Psoas muscle (tissue), 8 donors: ENCODE data around the gene PCBP4. TPM values are rescaled to one million over a fixed set of nuclear protein-coding genes. Genes with fewer than 3 reads are reported as not detected.

Experiments used
- ATAC-seq, 4 donors: fragments of 200-7000 bp; cut with Tn5 transposase; one replicate each; pipeline ENCODE4 v1.9.1; 2020; ENCODE audit warnings: moderate library complexity in 3 of 4, mild to moderate bottlenecking in 2 of 4
- DNase-seq, 2 donors: peaks; one replicate each; pipeline ENCODE4 v3.0.0-alpha.2; 2020
- H3K27ac ChIP-seq: fragments of 200-600 bp; one replicate; pipeline ENCODE4 v1.8.0; 2022
- H3K27me3 ChIP-seq, 3 donors: fragments of 200-600 bp in 1 of 3; one replicate each; pipeline versions ENCODE4 v1.6.1 to v1.8.0; 2013 to 2022; ENCODE audit warnings: low read length in 2 of 3, mild to moderate bottlenecking in 2 of 3, moderate library complexity in 1 of 3; ENCODE audit not compliant: insufficient read depth in 3 of 3
- H3K36me3 ChIP-seq, 2 donors: fragments of 200-600 bp in 1 of 2; one replicate each; pipeline versions ENCODE4 v1.6.1 to v1.8.0; 2013 to 2022; ENCODE audit warnings: low read depth in 1 of 2, mild to moderate bottlenecking in 1 of 2, moderate library complexity in 1 of 2; ENCODE audit not compliant: insufficient read depth in 1 of 2
- H3K4me1 ChIP-seq: fragments of 200-600 bp; one replicate; pipeline ENCODE4 v1.8.0; 2022
- H3K4me3 ChIP-seq: fragments of 200-600 bp; one replicate; pipeline ENCODE4 v1.8.0; 2022; ENCODE audit warnings: mild to moderate bottlenecking
- H3K9me3 ChIP-seq: fragments of 200-600 bp; one replicate; pipeline ENCODE4 v1.8.0; 2022
- WGBS, 3 donors: extraction: QIAGEN DNeasy Blood & Tissue Kit; methylation state at CpG; one replicate each; pipeline versions ENCODE4 v1.1.6 to v1.1.7; 2013; 5-methylcytosine and 5-hydroxymethylcytosine counted together
- intact Hi-C, 2 donors: fragments of 100-400 bp; cut with DNase I; formaldehyde crosslinking; loops; one replicate each; pipeline versions ENCODE4 v1.11.0 to v1.14.2; 2022
- polyA plus RNA-seq, 3 donors: library from polyadenylated mRNA; stranded (reverse); fragments of 200-250 nt; gene quantifications; one replicate each; pipeline ENCODE4 v1.2.3, GENCODE V29; 2013
- total RNA-seq, 4 donors: library from RNA; stranded (reverse); fragmentation: NEBNext Ultra II Directional in 2 of 4; extraction: Animal tissue kit (Norgen Biotek cat#: 25700) in 2 of 4; gene quantifications; one replicate each; pipeline versions ENCODE4 v1.2.1 to v1.2.4, GENCODE V29; 2021 to 2023
- TF ChIP-seq, protein P1 (sequence below): fragments of 200-600 bp; IDR thresholded peaks from one replicate; pipeline ENCODE4 v1.8.0; 2022; ENCODE audit warnings: antibody characterized with exemption
- donor health status: healthy with polysubstance abuse.
- donor health status: DM: no; HTN: no; CAD: no; lungs with moderate emphysema.
- donor health status: Bipolar disorder and iron deficiency.
- donor health status: healthy.
- donor health status: DM: yes; HTN: yes; CAD: no.
- donor health status: DM: no; HTN: no; CAD: no.
- donor health status: DM: no; HTN: no; CAD: no.
- donor health status: DM: yes; HTN: yes; CAD: no.

Gene PCBP4
- total and polyA plus RNA-seq, 7 donors = 36.0 to 161 (median 118) TPM

DNA sequence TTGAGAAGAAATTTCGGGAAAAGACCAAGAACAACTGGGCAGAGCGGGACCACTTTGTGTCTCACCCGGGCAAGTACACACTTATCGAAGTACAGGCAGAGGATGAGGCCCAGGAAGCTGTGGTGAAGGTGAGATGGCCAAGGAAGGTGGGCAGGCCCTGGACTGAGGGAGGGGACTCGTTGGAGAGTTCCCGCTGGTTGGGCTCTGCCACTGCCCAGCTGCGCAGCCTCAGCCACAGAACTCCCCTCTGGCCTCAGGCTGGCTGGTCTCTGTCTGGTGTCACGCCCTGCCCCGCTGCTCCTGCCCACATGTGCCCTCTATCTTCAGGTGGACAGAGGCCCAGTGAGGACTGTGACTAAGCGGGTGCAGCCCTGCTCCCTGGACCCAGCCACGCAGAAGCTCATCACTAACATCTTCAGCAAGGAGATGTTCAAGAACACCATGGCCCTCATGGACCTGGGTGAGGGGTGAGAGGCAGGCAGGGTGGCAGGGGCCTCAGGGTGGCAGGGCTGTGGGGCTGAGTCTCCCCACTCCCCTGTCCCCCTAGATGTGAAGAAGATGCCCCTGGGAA lies 22.7 kb downstream of the PCBP4 start:
- Histone ChIP-seq H3K36me3 (peaks cover 0 to 56% of the 10 kb centered on the region in 2 donors), H3K4me1 (peaks cover 26% of the 10 kb centered on the region), H3K4me3 (no peak overlapping the region), H3K27ac (no peak overlapping the region), H3K9me3 (no peaks in the 10 kb centered on the region), H3K27me3 (no peaks in the 10 kb centered on the region)
- 82 to 89% (median 86%) methylated on average over 11 of the region's 11 CpGs for WGBS, 3 donors
- DNase-seq = no peak
- TF ChIP-seq, protein P1, sequence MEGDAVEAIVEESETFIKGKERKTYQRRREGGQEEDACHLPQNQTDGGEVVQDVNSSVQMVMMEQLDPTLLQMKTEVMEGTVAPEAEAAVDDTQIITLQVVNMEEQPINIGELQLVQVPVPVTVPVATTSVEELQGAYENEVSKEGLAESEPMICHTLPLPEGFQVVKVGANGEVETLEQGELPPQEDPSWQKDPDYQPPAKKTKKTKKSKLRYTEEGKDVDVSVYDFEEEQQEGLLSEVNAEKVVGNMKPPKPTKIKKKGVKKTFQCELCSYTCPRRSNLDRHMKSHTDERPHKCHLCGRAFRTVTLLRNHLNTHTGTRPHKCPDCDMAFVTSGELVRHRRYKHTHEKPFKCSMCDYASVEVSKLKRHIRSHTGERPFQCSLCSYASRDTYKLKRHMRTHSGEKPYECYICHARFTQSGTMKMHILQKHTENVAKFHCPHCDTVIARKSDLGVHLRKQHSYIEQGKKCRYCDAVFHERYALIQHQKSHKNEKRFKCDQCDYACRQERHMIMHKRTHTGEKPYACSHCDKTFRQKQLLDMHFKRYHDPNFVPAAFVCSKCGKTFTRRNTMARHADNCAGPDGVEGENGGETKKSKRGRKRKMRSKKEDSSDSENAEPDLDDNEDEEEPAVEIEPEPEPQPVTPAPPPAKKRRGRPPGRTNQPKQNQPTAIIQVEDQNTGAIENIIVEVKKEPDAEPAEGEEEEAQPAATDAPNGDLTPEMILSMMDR = no peak
- no peak for ATAC-seq
- intact Hi-C loops = loop anchor here in 1 of 2 donors (5.0 kb wide), 1 partner anchor 108 kb away; no protein-coding TSS in a partner anchor

DNA sequence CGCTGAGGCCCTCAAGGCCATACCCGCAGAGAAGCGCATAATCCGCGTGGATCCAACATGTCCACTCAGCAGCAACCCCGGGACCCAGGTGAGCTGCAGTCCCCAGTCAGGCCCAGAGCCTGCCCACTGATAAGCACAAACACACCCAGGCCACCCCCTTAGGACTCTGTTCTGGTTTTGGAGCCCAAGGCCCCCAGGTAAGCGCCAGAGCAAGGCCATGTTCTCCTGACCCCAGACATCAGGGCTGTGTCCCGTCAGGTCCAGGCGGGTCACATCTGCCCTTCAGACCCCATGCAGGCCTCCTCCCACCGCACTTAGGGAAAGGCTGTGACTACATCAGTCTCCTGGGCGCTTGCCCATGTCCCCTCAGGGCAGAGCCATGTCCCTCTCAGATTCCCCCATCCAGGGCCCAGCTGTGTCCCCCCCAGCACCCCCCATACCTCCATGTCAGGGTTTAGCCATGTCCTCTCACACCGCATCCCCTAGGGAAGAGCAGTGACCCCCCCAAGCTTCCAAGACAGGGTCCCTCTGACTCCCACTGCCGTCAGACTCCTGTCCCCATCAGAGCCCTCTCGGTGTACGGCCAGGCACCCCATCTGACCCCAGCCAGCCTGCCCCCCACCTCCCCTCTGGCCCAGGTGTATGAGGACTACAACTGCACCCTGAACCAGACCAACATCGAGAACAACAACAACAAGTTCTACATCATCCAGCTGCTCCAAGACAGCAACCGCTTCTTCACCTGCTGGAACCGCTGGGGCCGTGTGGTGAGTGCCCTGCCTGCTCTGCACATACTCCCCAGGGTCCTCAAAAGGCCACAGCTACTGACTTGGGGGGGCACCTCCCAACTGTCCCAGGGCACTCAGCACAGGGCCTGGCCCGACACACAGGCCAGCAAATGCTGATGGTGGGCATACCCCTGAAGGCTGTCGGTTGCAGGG lies 23.5 kb downstream of the PCBP4 start:
- ATAC-seq (no peak), DNase-seq (no peak)
- peaks cover 0 to 56% of the 10 kb centered on the region in 2 donors for H3K36me3 ChIP-seq
- peak overlapping the region; percentile 97 for H3K27ac ChIP-seq
- H3K9me3 ChIP-seq = no peaks in the 10 kb centered on the region
- TF ChIP-seq, protein P1 = no peak
- H3K27me3 ChIP-seq = no peaks in the 10 kb centered on the region
- intact Hi-C loops = loop anchor here (2.0 to 5.0 kb wide), 2 partner anchors 31 to 109 kb away; partner anchors contain the start of genes ABHD14A (in 1 of the 2) and ABHD14B (in 1 of the 2)
- peak overlapping the region; percentile 97 for H3K4me3 ChIP-seq
- peaks cover 26% of the 10 kb centered on the region for H3K4me1 ChIP-seq
- 92 to 94% (median 93%) methylated on average over 21 of the region's 21 CpGs for WGBS, 3 donors

DNA sequence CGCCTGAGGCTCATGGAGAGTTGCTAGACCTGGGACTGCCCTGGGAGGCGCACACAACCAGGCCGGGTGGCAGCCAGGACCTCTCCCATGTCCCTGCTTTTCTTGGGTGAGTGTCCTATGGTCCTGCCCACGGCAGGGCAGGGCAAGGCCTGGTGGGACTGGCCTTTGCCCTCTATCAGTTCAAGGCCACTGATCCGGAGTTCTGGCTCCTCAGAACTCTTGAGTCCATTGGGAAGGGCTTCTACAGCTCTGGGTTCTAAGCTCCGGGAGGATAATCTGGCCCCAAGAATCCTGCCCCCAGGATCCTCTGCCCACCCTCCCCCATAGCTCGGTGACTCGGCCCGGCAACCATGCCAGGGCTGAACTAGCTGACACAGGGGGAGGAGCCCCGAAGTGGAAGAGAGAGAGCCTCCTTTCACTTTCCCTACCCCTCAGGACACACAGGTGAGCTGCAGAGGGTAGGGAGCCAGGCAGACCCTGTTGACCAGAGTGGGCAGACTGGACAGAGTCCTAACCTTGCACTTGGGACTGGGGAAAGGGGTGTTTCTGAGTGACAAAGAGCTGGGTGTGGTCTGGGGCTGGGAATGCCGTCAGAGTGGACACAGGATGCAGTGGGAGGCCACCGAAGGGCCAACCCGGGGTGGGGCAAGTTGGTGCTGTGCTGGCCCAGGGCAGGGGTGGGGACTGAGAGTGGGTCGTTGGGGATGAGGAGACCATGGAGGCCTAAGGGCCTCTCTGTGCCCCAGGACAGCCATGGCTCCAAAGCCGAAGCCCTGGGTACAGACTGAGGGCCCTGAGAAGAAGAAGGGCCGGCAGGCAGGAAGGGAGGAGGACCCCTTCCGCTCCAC lies 24.4 kb downstream of the PCBP4 start:
- peak; percentile 71 to 84 for DNase-seq
- Histone ChIP-seq H3K27ac (peak overlapping the region; percentile 97), H3K36me3 (peaks cover 0 to 56% of the 10 kb centered on the region in 2 donors), H3K9me3 (no peaks in the 10 kb centered on the region), H3K4me1 (peaks cover 26% of the 10 kb centered on the region), H3K27me3 (no peaks in the 10 kb centered on the region), H3K4me3 (peak overlapping the region; percentile 97)
- intact Hi-C loops = loop anchor here (1.0 to 5.0 kb wide), 4 partner anchors 31 to 109 kb away; partner anchors contain the start of genes ABHD14B (in 2 of the 2), ABHD14A (in 1 of the 2) and RPL29 (in 1 of the 2)
- TF ChIP-seq, protein P1 = no peak
- WGBS, 3 donors = 26 to 29% (median 27%) methylated on average over 14 to 17 of the region's 17 CpGs
- ATAC-seq = peak; percentile 51 to 68 (median 54)

DNA sequence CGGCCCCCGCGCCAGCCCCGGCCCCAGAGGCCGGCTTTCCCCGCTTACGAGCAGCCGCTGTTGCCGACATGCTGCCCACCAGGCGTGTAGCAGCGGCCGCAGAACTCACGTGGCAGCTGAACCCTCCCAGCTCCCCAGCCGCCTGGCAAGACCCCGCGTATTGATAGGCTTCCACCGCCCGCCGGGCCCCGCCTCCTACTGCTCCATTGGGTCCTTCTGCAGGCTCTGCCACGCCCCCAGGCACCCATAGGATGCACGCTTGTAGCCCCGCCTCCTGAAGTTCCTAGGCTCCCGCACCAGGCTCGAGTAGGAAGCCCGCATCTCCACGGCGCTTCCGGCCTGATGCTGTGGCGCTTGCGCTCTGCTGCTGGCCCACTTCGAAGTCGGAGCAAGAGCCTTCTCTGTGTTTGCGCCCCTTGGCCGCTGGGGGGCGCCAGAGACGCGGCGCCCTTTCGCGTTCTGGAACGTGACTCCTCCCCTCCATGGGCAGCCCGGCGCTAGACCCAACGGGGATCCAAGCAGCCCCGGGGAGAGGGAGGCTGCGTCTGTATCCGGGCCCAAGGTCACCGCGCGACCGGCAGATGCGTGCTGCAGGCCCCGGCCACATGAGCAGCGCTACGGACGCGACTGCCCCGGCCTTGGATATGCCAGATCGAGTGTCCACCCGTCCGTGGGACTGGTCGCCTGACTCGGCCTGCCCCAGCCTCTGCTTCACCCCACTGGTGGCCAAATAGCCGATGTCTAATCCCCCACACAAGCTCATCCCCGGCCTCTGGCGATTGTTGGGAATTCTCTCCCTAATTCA lies 25.3 kb downstream of the PCBP4 start, which contains the start of the genes PARP3 and RRP9:
Gene PARP3, plus strand, starts transcription at position 566 of the 805 bp plus-strand sequence. CDS start 993 bp downstream, outside the sequence.
Gene RRP9, minus strand, starts transcription at position 107 of the 805 bp plus-strand sequence. Its CDS starts 37 bp downstream, at position 70.
- peak within 1 kb of the TSS; percentile 97 for H3K4me3 ChIP-seq
- ATAC-seq (peak; percentile 91 to 93 (median 92)), DNase-seq (peak; percentile 100)
- intact Hi-C loops = loop anchor here (1.0 to 5.0 kb wide), 4 partner anchors 32 to 110 kb away; partner anchors contain the start of genes ABHD14B (in 2 of the 2), ABHD14A (in 1 of the 2) and RPL29 (in 1 of the 2)
- WGBS, 3 donors = 0 to 1% (median 1%) methylated on average over 61 to 67 of the region's 67 CpGs
- H3K4me1 ChIP-seq = peaks cover 26% of the 10 kb centered on the region
- H3K9me3 ChIP-seq = no peaks in the 10 kb centered on the region
- H3K36me3 ChIP-seq = peaks cover 5 to 58% of the 10 kb centered on the region in 2 donors
- peak within 1 kb of the TSS; percentile 97 for H3K27ac ChIP-seq
- TF ChIP-seq, protein P1 = peak; percentile 100
- H3K27me3 ChIP-seq = no peaks in the 10 kb centered on the region
